ENCODE results near the gene PPP1R9B.

The PPP1R9B gene

DNA sequence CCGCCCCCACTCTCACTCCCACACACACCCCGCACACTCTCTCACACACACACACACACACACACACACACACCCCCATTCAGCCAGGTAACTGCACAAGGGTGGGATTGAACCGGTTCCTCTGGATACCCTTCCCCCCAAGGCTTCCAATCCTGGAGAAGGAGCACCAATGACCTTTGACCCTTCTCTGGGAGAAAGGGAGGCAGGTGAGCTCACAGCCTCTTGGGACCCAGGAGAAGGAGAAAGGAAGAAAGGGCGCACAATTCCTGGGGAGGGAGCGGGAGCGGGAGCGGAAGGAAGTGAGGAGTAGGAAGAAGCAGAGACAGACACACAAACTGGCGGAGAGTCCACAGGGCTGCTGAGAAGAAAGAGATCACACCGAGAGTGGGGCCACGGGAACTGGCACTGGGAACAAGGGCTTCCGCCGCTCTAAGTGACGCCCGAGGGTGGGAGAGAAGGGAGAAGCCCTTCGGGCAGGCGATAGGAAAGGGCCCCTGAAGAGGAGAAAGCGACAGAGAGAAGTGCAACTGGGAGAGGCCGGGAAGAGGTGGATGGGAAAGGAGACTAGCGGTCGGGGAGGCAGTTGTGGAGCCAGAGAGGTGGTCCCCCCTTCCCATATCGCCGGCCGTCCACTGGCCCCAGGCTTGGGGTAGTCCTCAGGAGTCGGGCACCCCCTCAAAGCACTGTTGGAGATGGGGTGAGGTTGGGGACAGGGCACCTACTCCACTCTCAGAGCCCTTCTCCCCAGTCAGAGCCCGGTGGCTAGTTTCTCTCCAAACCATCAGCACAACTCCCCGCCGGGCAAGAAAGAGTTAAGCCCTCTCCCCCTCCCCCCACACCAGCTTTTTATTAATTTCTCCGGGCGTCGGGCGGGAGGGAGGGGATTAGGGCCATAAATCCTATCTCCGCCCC lies 21.8 kb downstream of the PPP1R9B start:
- peak overlapping the region; percentile 57 for H3K4me3 ChIP-seq (replicated peaks; ENCODE audit: low read depth, low read length)
- TF ChIP-seq CTCF (IDR thresholded peaks at IDR 0.05; ENCODE audit: low read length, missing control alignments) = no peak
- peak; percentile 38 for DNase-seq (ENCODE audit: low read depth)

GRCh38 chr17:50127697-50128361 lies 22.6 kb downstream of the PPP1R9B start:
- no peak overlapping the region for H3K4me3 ChIP-seq (replicated peaks; ENCODE audit: low read depth, low read length)
- DNase-seq (ENCODE audit: low read depth) = peak; percentile 40
- no peak for TF ChIP-seq CTCF (IDR thresholded peaks at IDR 0.05; ENCODE audit: low read length, missing control alignments)

GRCh38 chr17:50125420-50125997 lies 25.0 kb downstream of the PPP1R9B start:
- no peak overlapping the region for H3K4me3 ChIP-seq (replicated peaks; ENCODE audit: low read depth, low read length)
- TF ChIP-seq CTCF (IDR thresholded peaks at IDR 0.05; ENCODE audit: low read length, missing control alignments) = no peak
- peak; percentile 80 for DNase-seq (ENCODE audit: low read depth)

DNA sequence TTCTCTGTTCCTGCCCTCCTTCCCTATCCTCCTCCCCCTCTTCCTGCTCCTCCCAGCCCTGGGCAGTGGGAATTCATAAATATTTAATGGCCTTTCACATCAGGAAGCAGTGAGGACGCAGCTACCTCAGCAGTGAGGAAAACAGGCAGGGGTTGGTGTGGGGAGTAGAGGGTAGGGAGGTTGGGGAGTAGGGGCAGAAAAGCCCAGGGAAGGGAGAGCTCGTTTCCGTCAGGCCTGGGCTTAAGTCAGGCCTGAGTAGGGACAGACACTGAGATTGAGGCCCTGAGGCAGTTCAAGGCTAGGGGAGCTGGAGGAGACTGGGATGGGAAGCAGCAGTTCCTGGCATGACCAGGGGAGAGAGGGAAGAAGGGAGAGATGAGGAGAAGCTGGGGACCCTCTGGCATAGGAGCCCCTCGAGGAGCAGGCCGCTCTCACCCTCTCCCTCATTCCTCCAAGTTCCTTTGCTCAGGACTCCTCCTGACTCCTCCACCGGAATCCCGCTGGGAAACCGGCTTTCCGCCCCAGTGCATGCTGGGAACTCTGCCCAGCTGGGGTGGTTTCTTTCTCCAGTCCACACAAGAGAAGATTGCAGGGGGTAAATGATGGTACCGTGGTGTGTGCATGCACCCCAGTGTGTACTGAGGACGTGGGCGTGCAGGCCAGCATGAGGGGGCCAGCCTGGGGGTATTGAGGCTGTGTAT lies 26.7 kb downstream of the PPP1R9B start:
- no peak for TF ChIP-seq CTCF (IDR thresholded peaks at IDR 0.05; ENCODE audit: low read length, missing control alignments)
- DNase-seq (ENCODE audit: low read depth) = no peak
- no peak overlapping the region for H3K4me3 ChIP-seq (replicated peaks; ENCODE audit: low read depth, low read length)

GRCh38 chr17:50122945-50123344 lies 27.5 kb downstream of the PPP1R9B start:
- no peak for DNase-seq (ENCODE audit: low read depth)
- no peak overlapping the region for H3K4me3 ChIP-seq (replicated peaks; ENCODE audit: low read depth, low read length)
- TF ChIP-seq CTCF (IDR thresholded peaks at IDR 0.05; ENCODE audit: low read length, missing control alignments) = no peak

DNA sequence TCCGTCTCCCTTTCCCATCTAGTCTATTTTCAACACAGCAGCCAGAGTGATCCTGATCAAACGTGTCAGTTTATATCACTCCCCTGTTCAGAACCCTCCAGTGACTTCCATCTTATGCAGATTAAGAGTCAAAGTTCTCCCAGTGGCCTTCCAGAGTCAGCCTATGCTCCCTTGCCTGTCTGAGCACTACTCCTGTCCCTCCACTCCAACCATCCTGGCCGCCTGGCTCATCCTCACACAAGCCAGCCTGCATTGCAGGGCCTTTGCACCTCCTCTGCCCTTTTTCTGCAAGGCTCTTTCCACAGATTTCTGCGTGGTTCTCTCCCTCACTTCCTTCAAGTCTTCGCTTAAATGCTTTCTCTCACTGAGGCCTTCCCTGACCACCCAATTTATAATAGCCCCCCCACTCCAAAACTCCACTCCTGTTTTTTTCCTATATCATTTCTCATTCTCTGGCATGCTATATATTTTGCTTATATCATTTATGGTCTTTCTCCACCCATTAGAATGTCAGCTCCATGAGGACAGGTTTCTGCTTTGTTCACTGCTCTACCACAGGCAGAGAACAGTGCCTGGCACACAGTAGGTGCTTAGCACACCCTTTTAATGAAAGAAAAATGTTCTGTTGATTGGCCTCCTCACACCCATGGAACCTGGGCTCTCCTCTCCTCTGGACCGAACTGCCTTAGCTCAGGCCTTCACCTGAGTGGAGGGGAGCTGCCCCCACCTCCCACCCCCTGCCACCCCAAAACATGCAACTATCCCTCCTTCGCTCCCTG lies 29.8 kb downstream of the PPP1R9B start:
- DNase-seq (ENCODE audit: low read depth) = no peak
- no peak for TF ChIP-seq CTCF (IDR thresholded peaks at IDR 0.05; ENCODE audit: low read length, missing control alignments)
- no peak overlapping the region for H3K4me3 ChIP-seq (replicated peaks; ENCODE audit: low read depth, low read length)
